Progenitor cell of endocrine pancreas (in vitro differentiated cells): ENCODE data around the gene ADARB2. TPM values are rescaled to one million over a fixed set of nuclear protein-coding genes. Genes with fewer than 3 reads are reported as not detected.

Experiments used
- DNase-seq: peaks from one replicate; pipeline ENCODE4 v3.0.0; 2021; ENCODE audit warnings: low spot score; ENCODE audit not compliant: unreplicated experiment
- H3K27ac Mint-ChIP-seq: 2 replicates; pipeline ENCODE4 v1.8.0; 2021; ENCODE audit warnings: mild to moderate bottlenecking, moderate library complexity, mixed read lengths
- H3K27me3 Mint-ChIP-seq: 2 replicates; pipeline ENCODE4 v1.8.0; 2021; ENCODE audit warnings: mixed read lengths
- H3K36me3 Mint-ChIP-seq: 2 replicates; pipeline ENCODE4 v1.8.0; 2022; ENCODE audit warnings: mixed read lengths; ENCODE audit not compliant: insufficient read depth
- H3K4me1 Mint-ChIP-seq: 2 replicates; pipeline ENCODE4 v1.8.0; 2021; ENCODE audit warnings: low read depth, mixed read lengths
- H3K4me3 Mint-ChIP-seq: 2 replicates; pipeline ENCODE4 v1.8.0; 2021; ENCODE audit warnings: low read depth, mild to moderate bottlenecking, moderate library complexity, mixed read lengths
- H3K9me3 Mint-ChIP-seq: 2 replicates; pipeline ENCODE4 v1.8.0; 2021; ENCODE audit warnings: low read depth, mixed read lengths
- CTCF ChIP-seq: fragments of 200-600 bp; sonication (generic); IDR thresholded peaks from one replicate; pipeline ENCODE4 v1.5.0; 2021; ENCODE audit warnings: antibody characterized with exemption, mild to moderate bottlenecking; ENCODE audit not compliant: unreplicated experiment
- total RNA-seq: library from RNA; stranded (reverse); gene quantifications from 2 replicates; pipeline ENCODE4 v1.2.1, GENCODE V29; 2021

The ADARB2 gene
- total RNA-seq, 1 donor from 2014 or later = 1.3 TPM

DNA sequence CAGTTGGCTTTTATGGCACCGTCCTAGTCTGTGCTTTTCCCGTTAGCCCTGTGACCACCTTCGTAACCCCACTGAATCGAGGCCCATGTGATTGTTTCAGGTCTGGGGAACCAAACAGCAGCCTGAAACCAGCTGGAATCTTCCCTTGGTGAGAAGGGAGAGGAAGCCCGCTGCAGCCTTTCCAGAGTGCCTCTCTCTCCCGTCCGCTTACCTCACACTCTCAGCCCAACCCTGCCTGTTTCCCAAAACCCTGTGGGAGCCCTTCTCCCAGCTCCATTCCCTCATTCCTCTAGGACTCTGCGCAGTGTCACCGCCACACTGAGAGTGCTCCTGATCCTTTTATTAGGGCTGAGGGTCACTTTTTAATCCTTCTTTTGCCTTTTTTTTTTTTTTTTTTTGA is 541.5 kb downstream of the ADARB2 start:
- TF ChIP-seq CTCF = no peak
- peaks cover 23% of the 10 kb centered on the region for H3K4me1 Mint-ChIP-seq
- H3K9me3 Mint-ChIP-seq = peaks cover 3% of the 10 kb centered on the region
- no peak overlapping the region for H3K27ac Mint-ChIP-seq
- H3K36me3 Mint-ChIP-seq = no peaks in the 10 kb centered on the region
- peaks cover 24% of the 10 kb centered on the region for H3K27me3 Mint-ChIP-seq
- no peak for DNase-seq
- H3K4me3 Mint-ChIP-seq = no peak overlapping the region

DNA sequence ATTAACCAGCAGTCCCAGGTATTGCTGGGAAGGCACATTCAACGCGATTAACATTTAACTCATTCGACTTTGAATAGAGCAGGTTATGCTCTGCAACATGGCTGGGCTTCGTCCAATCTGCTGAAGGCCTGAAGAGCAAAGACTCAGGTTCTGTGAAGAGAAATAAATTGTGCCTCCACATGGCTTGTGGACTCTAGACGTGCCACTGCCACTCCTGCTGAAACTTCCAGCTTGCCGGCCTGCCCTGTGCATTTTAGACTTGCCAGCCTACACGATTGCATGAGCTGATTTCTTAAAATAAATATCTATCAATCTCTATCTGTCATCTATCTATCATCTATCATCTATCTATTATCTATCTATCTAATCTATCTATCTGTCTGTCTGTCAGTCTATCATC is 543.2 kb downstream of the ADARB2 start:
- Mint-ChIP-seq H3K36me3 (no peaks in the 10 kb centered on the region), H3K4me3 (no peak overlapping the region), H3K27me3 (peaks cover 22% of the 10 kb centered on the region), H3K27ac (no peak overlapping the region), H3K9me3 (peaks cover 3% of the 10 kb centered on the region), H3K4me1 (peaks cover 23% of the 10 kb centered on the region)
- no peak for TF ChIP-seq CTCF
- no peak for DNase-seq

DNA sequence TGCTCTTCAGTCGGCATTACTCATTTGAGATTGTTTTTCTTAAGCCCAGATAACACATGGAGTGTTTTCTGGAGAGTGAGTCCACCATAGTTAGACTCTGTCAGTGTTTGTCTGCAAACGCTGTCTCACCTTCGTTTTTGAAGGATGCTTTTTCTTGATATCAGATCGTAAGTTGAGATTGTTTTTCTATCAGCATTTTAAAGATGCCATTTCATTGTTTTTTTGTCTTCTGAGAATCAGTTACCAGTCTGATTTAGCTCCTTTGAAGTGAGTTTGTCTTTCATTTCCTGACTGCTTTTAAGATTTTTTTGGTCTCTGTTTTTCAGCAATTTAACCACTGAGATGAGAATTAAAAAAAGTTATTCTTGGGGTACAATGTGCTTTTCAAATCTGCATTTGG is 543.8 kb downstream of the ADARB2 start:
- H3K27me3 Mint-ChIP-seq = peaks cover 22% of the 10 kb centered on the region
- peaks cover 22% of the 10 kb centered on the region for H3K4me1 Mint-ChIP-seq
- H3K36me3 Mint-ChIP-seq = no peaks in the 10 kb centered on the region
- no peak overlapping the region for H3K4me3 Mint-ChIP-seq
- no peak overlapping the region for H3K27ac Mint-ChIP-seq
- no peak for DNase-seq
- H3K9me3 Mint-ChIP-seq = peaks cover 3% of the 10 kb centered on the region
- no peak for TF ChIP-seq CTCF

DNA sequence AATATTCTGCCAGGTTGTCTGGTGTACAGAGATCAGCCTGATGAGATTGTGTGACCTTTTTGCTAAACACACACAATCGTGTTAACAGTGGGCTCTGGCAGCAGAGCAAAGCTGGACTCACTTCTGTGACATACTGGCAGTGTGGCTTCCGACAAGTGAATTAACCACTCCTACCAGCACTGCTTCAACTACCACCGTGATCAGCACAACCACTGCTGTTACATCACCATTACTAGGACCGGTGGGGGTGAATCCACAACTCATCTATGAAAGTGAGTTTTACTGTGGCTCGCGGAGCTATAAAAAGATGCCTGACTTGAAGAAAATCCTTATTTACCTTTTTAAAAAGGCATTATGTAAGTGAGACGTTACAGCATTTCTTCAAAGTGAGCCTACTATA is 545.6 kb downstream of the ADARB2 start:
- peaks cover 26% of the 10 kb centered on the region for H3K27me3 Mint-ChIP-seq
- no peak overlapping the region for H3K4me3 Mint-ChIP-seq
- H3K4me1 Mint-ChIP-seq = peaks cover 9% of the 10 kb centered on the region
- DNase-seq = no peak
- peaks cover 3% of the 10 kb centered on the region for H3K9me3 Mint-ChIP-seq
- H3K36me3 Mint-ChIP-seq = no peaks in the 10 kb centered on the region
- no peak for TF ChIP-seq CTCF
- H3K27ac Mint-ChIP-seq = no peak overlapping the region

DNA sequence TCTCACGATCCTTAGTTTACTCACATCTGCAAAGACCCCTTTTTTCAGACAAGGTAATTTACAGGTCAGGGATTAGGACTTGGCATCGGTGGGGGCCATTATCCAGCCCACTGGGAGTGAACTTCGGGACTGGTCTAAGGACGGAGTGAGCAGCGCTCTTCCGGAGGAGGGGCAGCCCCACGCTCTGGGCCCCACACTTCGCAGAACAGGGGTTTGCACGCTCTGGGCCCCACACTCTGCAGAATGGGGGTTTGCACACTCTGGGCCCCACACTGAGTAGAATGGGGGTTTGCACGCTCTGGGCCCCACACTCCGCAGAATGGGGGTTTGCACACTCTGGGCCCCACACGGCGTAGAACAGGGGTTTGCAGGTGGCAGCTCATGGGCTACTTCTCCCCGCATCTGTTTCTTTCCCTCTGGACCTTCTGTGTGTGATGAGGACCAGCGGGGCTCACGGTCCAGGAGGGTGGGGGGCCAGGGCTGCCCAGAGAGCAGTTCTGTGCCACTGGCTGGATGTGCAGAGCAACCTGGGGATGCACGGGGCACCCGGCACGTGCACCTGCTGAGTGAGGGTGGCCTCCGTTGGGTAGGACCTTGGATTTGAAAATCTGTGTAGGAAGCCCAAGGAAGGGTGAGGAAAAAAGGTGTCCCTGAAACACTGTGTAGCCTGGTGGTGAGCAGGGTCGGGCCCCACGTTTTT is 546.4 kb downstream of the ADARB2 start:
- Mint-ChIP-seq H3K27me3 (peaks cover 26% of the 10 kb centered on the region), H3K36me3 (no peaks in the 10 kb centered on the region), H3K4me1 (peaks cover 6% of the 10 kb centered on the region), H3K9me3 (peaks cover 3% of the 10 kb centered on the region), H3K4me3 (no peak overlapping the region), H3K27ac (no peak overlapping the region)
- DNase-seq = no peak
- TF ChIP-seq CTCF = no peak
